CD4-positive, alpha-beta T cell treated with Interleukin-17A for 1 hour (primary cell): ENCODE measurements around the gene TTF1.
"Not testable (repeated sequence)": the region's sequence is repeated elsewhere in the genome, so short reads cannot be mapped to it uniquely, and the experiment has no call there.

Experiments used
- DNase-seq: peaks from one replicate; pipeline ENCODE4 v3.0.0-alpha.2; 2020

Gene TTF1

GRCh38 chr9:132410642-132411041, 4.0 kb upstream of the TTF1 start:
- DNase-seq = peak; percentile 35

- peak; percentile 47 for DNase-seq
These were observed 3.3 kb upstream of the TTF1 start, which contains the start of gene CFAP77 for GRCh38 chr9:132409828-132410528. CFAP77 (plus strand) TSS chr9:132410211; CDS start chr9:132410272, 61 bp downstream.

GRCh38 chr9:132408521-132408920, 1.9 kb upstream of the TTF1 start:
- no peak for DNase-seq

GRCh38 chr9:132407196-132407595, 556 bp upstream of the TTF1 start:
- DNase-seq = no peak

- DNase-seq = peak; percentile 32
These were observed 2.3 kb downstream of the TTF1 start for GRCh38 chr9:132404228-132404881.

DNA sequence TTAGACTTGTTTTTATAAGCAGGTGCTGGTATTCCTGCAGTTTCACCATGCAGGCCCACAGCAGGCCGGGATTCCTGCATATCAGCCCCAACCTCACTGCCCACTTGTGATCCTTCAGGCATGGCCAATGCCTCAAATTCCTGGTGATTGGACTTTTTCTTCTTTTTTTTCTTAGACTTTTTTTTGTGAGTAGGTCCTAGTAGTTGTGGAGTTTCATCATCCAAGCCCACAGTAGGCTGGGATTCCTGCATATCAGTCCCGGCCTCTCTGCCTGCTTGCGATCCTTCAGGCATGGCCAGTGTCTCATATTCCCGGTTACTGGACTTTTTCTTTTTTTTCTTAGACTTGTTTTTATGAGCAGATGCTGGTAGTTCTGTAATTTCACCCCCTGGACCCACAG, 4.8 kb downstream of the TTF1 start:
- DNase-seq = no peak

DNA sequence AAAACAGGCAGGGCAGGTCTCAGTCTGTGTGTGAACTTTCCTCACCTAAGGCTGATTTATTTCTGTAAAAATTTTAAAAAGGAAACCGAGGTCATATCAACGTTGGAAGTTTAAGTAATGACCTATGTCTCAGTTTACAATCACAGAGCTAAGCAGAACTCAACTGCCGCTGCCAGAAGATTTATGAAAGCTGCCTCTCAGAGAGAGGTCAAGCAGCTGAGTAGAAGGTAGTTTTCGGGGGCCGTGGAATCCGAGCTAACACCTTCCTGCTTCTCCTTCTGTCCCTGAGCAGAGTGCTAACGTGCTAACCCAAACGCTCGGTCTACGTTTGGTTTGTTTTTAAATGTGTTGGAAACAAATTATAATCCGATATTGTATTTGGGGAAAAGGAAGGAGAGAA, 11.1 kb downstream of the TTF1 start:
- no peak for DNase-seq

DNA sequence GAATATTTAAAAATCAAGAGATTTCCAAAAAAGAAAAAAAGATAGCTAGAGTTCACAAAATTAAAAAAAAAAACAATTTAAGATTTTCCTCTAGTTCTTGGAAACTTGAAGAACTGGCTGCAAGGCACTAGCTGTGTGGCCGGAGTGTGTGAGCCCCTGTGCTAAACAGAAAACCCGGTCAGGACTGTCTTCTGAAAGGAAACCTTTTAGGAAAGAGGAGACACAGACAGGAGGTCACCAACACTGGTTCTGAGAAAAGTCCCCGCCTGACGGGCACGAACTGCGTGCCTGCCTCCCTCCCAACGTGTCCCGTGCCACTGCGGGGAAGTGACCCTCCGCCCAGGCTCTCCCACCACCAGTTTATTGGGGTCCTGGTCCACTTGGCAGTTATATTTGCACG, 15.2 kb downstream of the TTF1 start:
- no peak for DNase-seq

DNA sequence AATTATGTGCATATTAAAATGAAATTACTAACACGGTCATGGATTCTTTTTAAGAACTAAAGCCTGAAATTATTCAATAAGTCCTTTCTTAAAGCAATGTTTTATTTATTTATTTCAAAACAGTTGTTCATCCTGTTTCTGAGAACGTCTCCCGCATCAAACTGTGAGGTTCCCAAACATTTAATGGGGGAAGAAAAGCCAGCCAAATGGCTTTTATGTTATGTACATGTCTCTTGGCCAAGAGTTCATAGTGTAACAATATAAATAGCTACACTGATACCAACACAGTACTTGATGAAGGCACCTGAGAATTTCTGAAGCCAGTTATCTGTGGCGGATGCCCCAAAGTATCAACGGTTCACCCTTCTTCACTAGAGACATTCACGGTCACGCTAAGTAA, 15.7 kb downstream of the TTF1 start:
- no peak for DNase-seq

DNA sequence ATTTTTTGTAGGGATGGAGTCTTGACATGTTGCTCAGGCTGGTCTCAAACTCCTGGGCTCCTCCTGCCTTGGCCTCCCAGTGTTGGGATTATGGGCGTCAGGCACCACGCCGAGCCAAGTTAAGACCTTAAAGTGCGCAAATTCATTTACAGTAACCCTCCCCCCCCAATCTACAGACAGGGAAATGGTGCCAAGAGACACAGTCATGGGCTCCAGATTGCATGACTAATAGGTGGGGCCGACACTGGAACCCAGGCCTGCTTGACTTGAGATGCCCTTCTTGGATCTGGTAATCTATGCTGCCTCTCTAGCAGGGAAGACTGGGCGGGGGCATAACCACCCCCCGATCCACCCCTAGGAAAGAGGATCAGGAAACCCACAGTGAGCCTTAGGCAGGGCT, 19.5 kb downstream of the TTF1 start:
- no peak for DNase-seq

- DNase-seq = no peak
These were observed 22.3 kb downstream of the TTF1 start for GRCh38 chr9:132384376-132384775.

DNA sequence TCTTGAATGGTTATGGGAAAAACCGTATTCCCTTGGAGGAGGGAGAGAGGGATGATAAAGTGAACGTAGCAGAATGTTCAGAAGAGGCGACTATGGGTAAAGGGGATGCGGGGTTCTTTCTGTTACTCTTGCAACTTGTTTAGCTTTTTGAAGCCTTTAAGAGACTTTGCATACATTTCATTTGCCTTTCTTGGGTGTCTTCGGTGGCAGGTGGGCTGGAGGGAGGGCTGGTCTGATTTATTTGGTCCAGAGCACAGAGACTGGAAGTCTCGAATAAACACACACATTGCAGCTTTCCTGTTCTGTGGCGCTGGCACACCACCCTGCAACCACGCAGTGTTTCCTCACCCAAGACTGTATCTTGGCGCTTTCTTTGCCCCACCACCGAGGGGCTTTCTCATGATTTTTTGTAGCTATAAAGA, 23.2 kb downstream of the TTF1 start:
- no peak for DNase-seq

- DNase-seq = no peak
These were observed 24.6 kb downstream of the TTF1 start for GRCh38 chr9:132381966-132382541.

DNA sequence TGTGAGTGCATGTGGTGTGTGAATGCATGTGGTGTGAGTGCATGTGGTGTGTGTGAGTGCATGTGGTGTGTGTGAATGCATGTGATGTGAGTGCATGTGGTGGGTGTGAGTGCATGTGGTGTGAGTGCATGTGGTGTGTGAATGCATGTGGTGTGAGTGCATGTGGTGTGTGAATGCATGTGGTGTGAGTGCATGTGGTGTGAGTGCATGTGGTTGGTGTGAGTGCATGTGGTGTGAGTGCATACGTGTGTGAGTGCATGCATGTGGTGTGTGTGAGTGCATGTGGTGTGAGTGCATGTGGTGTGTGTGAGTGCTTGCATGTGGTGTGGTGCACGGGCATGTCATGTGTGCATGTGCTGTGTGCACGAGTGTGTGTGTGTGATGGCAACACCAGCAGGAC, 28.2 kb downstream of the TTF1 start:
- not testable (repeated sequence) for DNase-seq

DNA sequence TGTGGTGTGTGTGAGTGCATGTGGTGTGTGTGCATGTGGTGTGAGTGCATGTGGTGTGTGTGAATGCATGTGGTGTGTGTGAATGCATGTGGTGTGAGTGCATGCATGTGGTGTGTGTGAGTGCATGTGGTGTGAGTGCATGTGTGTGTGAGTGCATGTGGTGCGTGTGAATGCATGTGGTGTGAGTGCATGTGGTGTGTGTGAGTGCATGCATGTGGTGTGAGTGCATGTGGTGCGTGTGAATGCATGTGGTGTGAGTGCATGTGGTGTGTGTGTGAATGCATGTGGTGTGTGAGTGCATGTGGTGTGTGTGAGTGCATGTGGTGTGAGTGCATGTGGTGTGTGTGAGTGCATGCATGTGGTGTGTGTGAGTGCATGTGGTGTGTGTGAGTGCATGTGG, 28.9 kb downstream of the TTF1 start:
- DNase-seq = not testable (repeated sequence)

- DNase-seq = no peak
These were observed 34.2 kb downstream of the TTF1 start for GRCh38 chr9:132372177-132373095.

- no peak for DNase-seq
These were observed 36.0 kb downstream of the TTF1 start for GRCh38 chr9:132370592-132370991.

DNA sequence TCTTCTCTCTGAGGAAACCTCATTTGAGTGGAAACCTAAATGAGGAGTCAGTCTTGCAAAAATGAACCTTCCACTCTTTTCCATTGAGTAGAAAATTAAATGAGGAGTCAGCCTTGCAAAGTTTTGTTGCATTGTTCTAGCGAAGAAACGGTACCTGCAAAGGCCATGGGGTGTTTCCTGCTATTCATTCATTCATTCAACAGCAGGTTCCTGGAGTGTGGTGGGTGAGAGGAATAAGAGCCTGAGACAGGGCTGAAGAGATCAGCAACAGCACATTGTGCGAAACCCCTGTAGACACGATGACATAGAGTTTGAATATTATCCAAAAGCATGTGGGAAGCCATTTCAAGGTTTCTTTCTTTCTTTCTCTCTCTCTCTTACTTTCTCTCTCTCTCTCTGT, 37.2 kb downstream of the TTF1 start:
- DNase-seq = no peak

DNA sequence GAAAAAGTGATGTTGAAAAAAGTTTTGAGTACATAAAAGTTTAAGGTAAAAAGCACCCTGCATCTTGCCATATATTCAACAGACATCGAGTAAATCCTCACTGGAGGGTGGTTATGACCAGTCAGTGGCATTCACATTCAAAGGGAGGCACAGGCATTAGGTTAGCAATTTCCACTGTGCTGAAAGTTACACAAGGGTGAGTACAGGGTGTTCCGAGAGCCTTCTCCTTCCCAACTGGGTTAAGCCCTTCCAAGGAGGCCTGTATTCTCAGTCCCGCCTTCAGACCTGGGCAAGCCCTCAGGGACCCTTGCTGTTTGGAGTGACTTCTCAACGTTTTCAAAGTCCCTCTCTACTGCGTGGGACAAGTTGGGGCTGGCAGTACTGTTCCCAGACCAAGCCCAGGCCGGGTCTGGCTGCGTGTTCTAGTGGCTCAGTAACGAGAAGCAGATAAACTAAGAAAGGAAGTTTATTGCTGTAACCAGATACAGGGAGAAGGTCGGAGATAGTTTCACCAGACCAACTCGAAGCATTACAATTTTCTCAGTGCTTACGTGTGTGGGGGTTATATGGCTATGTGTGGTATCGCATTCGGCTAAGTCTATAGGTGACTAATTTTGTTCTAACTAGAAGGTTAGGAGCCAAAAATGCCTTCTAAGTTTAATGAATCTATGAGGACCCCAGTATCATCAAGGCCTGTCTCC, 38.9 kb downstream of the TTF1 start:
- DNase-seq = no peak

GRCh38 chr9:132366481-132366880, 40.2 kb downstream of the TTF1 start:
- DNase-seq = no peak

DNA sequence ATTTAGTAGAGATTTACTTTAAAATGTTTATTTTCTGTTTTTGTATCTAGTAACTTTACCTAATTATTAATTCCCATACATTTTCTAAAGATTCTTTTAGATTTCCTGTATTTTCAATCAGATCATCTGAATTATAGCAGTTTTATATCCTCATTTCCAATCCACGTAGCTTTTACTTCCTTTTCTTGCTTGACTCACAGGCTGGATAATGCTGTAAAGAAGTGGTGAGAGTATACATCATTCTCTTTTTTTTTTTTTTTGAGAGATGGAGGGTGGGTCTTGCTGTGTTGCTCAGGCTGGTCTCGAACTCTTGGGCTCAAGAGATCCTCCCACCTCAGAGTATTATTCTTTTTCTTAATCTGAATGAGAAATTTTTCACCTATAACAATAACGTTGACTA, 40.7 kb downstream of the TTF1 start:
- no peak for DNase-seq

- no peak for DNase-seq
These were observed 42.6 kb downstream of the TTF1 start for GRCh38 chr9:132364068-132364467.

DNA sequence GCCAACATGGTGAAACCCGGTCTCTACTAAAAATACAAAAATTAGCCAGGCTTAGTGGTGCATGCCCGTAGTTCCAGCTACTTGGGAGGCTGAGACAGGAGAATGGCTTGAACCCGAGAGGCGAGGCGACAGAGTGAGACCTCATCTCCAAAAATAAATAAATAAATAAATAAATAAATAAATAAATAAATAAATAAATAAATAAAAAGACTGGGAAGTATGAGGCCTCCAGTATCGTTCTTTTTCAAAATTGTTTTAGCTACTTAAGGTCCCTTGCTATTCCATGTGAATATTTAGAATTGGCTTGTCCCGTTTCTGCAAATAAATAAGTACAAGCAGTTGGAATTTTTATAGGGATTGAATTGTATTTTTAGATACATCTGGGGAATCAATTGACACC, 48.9 kb downstream of the TTF1 start:
- DNase-seq = no peak
